H4 (cell line): ENCODE measurements around the gene DDX31. TPM values are rescaled to one million over a fixed set of nuclear protein-coding genes. Genes with fewer than 3 reads are reported as not detected.

Experiments used
- DNase-seq: peaks from one replicate; pipeline ENCODE4 v3.0.0-alpha.2; 2015; ENCODE audit warnings: low spot score
- total RNA-seq: library from RNA; depleted of rRNA; stranded (reverse); fragments of >200 nt; shearing (Covaris generic); gene quantifications from 2 replicates; pipeline ENCODE4 v1.2.3, GENCODE V29; 2014

DDX31 gene
- total RNA-seq, 1 experiment from 2014 or later: 16.0 TPM

- DNase-seq: no peak
Measured at GRCh38 chr9:132596200-132596599, 73.6 kb downstream of the DDX31 start.

- no peak for DNase-seq
Measured at GRCh38 chr9:132595319-132595718, 74.5 kb downstream of the DDX31 start.

- no peak for DNase-seq
Measured at GRCh38 chr9:132594412-132594811, 75.4 kb downstream of the DDX31 start.

- DNase-seq: no peak
Measured at GRCh38 chr9:132592451-132592850, 77.3 kb downstream of the DDX31 start.

GRCh38 chr9:132591751-132592314 lies 78.0 kb downstream of the DDX31 start:
- DNase-seq: no peak

GRCh38 chr9:132591244-132591643 lies 78.5 kb downstream of the DDX31 start:
- no peak for DNase-seq

- DNase-seq: no peak
Measured at GRCh38 chr9:132590318-132591182, 79.2 kb downstream of the DDX31 start.

GRCh38 chr9:132590037-132590317 lies 79.8 kb downstream of the DDX31 start:
- no peak for DNase-seq

- no peak for DNase-seq
Measured at GRCh38 chr9:132589148-132590036, 80.4 kb downstream of the DDX31 start.

GRCh38 chr9:132588501-132589147 lies 81.2 kb downstream of the DDX31 start:
- no peak for DNase-seq

GRCh38 chr9:132588098-132588497 lies 81.7 kb downstream of the DDX31 start:
- no peak for DNase-seq

- DNase-seq: no peak
Measured at GRCh38 chr9:132587592-132587955, 82.2 kb downstream of the DDX31 start.

GRCh38 chr9:132586830-132587591 lies 82.8 kb downstream of the DDX31 start:
- DNase-seq: no peak

GRCh38 chr9:132585954-132586829 lies 83.6 kb downstream of the DDX31 start:
- DNase-seq: no peak

GRCh38 chr9:132584601-132585560 lies 84.9 kb downstream of the DDX31 start:
- DNase-seq: peak; percentile 19

GRCh38 chr9:132583584-132584304 lies 86.0 kb downstream of the DDX31 start:
- DNase-seq: no peak

GRCh38 chr9:132582786-132583583 lies 86.8 kb downstream of the DDX31 start:
- DNase-seq: no peak
